ENCODE measurements around the gene CABCOCO1.
"Not testable (repeated sequence)": the region's sequence is repeated elsewhere in the genome, so short reads cannot be mapped to it uniquely, and the experiment has no call there.

Gene CABCOCO1

GRCh38 chr10:61643316-61643751 is 19.4 kb upstream of the CABCOCO1 start:
- DNase-seq = no peak

- no peak for DNase-seq
Measured at GRCh38 chr10:61653699-61654098, 9.0 kb upstream of the CABCOCO1 start.

- no peak for DNase-seq
Measured at GRCh38 chr10:61655335-61655851, 7.3 kb upstream of the CABCOCO1 start.

DNA sequence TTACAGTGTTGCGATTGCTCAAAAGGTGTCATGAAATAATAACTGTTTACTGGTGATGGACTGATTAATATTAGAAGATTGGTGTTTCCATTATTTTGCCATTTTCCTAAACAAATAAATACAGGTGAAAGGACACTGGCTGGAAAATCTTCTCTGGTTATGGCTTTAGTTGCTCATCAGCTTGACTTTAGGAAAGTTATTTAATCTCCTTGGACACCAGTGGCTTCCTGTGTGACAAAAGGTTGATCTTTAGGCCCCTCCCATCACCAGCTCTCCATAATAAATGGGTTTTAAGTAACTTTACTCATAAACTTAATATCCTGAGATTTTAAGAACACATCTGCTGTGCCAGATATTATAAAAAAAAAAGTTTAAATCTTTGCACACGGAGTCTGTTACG is 737 bp downstream of the CABCOCO1 start:
- DNase-seq = no peak

- DNase-seq = no peak
Measured at GRCh38 chr10:61664985-61665384, 2.3 kb downstream of the CABCOCO1 start.

- no peak for DNase-seq
Measured at GRCh38 chr10:61669161-61669725, 6.5 kb downstream of the CABCOCO1 start.

DNA sequence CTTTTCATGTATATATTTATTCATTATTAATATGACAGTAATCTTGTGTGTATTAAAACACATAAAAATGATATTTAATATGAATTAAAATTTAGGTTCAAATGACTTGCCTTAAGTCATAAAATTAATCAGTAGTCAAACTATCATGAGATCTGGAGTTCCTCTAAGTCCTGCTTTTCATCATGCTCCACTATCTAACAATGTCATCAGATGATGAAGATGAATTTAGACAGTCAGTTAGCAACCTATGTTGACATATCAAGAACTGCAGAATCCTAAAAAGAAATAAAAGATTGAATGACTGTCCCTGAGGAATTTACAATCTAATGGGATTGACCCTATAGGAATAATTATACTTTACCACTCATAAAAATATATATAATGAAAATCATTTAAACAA is 7.1 kb downstream of the CABCOCO1 start:
- no peak for DNase-seq

DNA sequence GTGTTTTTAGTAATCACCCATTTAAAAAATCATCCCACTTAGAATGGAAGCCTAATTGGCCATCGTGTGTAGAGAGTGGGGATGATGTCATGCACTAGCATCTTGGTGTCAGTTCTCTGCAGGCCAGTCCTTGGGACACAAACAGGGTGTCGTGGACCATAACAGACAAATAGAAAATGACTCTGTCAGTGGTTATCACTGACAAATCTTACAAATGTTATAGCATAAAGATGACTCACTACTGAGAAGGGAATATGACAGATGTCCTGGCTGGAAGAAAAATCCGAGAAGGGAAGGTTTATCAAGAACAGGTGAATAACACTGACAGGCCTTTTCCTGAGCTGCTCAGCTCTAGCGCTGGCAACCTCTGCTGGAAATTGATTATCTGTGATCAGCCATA is 10.6 kb downstream of the CABCOCO1 start:
- no peak for DNase-seq

- no peak for DNase-seq
Measured at GRCh38 chr10:61682323-61682722, 19.6 kb downstream of the CABCOCO1 start.

DNA sequence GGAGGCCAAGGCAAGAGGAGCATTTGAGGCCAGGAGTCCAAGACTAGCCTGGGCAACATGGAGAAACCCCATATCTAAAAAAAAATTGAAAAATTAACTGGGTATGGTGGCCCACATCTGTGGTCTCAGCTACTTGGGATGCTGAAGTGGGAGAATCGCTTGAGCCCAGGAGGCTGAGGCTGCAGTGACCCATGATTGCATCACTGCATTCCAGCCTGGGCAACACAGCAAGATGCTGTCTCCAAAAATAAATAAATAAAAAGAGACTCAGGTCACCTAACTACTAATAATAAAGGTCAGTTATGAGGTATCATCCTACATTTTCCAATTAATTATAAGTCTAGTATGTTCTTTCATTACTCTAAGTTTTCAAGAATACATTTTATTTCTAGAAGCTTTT is 20.6 kb downstream of the CABCOCO1 start:
- no peak for DNase-seq

- DNase-seq = no peak
Measured at GRCh38 chr10:61684894-61685507, 22.3 kb downstream of the CABCOCO1 start.

DNA sequence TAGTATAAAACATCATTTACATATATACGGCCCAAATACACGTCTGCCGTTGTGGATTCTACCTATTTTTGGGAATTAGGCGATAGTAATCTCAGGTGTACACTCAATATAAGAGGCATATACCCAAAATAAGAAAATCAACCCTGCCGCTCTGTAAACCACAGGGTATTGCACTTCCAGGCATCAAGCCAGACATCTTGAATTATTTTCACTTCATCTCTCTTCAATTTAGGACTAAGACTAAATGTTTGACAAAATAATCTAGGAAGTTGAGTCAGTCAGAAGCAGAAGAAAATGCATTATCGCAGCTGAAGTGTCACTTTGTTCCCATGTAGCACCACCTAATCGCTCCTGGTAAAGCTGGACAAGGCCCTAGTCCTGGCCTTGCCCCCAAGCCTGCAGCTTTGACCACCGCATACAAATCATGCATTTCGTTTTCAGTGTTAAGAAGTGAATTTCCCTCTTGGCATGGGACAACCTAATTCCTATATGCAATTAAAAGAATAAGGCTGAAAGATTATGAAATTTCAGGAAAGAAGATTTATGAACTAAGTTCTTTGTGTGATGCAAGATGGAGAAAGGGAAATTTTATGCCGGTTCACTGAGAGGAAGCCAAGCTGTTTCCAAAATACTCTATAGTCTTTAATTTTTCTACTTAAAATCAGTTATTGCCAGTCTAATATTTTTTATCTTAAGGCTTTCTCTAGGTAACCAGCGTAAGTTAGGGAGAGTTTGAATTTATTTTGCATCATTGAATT is 26.0 kb downstream of the CABCOCO1 start:
- no peak for DNase-seq

DNA sequence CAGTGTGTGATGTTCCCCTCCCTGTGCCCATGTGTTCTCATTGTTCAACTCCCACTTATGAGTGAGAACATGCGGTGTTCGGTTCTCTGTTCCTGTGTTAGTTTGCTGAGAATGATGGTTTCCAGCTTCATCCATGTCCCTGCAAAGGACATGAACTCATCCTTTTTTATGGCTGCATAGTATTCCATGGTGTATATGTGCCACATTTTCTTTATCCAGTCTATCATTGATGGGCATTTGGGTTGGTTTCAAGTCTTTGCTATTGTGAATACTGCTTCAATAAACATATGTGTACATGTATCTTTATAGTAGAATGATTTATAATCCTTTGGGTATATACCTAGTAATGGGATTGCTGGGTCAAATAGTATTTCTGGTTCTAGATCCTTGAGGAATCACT is 28.9 kb downstream of the CABCOCO1 start:
- DNase-seq = not testable (repeated sequence)

DNA sequence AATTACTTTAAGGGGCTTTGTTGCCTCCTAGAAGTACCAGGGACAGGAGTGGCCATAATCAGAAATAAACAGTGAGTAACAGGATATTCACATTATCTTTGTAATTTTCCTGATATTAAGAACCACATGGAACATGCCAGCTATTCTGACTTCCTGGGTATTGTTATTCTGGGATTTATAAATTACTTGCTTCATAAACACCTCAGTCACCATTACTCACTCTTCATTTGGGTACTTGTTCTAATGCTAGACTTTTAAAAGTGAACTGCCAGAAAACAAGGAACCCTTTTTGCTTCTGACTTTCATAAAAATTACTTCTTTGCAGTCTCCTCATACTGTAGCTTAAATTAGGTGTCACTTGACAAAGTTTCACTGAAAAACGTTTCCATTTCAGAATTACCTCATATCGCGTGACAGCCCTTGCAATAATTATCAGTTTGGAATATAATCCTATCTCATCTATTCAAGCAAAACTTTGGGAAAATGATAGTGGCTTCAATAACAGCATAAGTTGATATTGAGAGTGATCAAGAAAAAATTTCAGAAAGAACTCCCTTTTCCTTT is 29.8 kb downstream of the CABCOCO1 start:
- no peak for DNase-seq

DNA sequence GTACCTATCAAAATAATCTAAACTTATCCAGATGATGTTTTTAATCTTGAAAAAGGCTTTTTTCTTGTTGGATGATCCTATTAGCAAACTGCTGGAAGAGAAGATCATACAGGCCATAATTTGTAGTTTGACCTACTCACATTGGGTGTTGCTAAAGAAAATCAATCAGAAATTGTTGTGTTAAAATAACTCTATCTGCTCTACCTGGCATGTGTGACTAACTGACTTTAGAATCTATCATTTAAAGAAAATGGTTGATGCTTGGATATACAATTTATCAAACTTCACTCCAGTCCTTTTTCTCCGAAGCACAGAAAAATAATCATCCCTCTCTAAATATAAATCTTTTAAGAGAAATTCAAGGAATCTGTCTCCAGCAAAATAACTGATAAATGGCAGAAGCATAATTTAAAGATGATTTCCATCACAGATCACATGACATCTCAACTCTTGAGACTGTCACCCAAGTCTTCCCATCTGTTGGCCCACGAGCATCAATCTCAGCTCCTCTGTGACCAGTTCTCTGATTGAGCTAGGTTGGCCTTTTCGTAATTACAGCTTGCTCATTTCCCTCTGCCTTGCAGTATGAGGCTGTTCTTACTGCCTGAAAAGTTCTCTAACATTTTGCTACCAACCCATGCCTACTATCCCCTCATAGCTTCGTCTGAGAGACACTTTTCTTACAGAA is 36.4 kb downstream of the CABCOCO1 start:
- DNase-seq = no peak

- no peak for DNase-seq
Measured at GRCh38 chr10:61701055-61701705, 38.5 kb downstream of the CABCOCO1 start.

DNA sequence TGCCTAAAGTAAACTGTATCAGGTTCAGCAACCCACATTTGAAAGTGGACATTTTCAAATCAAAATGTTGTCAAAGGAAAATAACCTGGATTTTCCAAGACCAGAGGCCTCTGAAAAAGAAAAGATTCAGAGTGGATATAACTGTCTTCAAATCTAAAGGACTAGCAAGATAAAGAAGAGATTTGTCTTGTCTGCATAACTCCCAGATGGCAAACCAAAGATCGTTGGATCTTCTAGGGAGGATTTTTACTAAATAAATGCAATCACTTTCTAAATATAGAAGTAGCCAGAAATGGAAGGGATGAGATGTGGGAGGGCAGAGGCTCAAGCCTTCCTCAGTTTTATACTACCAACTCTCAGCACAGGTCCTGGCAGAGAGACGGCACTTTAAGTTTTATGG is 39.0 kb downstream of the CABCOCO1 start:
- DNase-seq = no peak

- no peak for DNase-seq
Measured at GRCh38 chr10:61702584-61702983, 39.9 kb downstream of the CABCOCO1 start.

- no peak for DNase-seq
Measured at GRCh38 chr10:61705022-61705613, 42.4 kb downstream of the CABCOCO1 start.

DNA sequence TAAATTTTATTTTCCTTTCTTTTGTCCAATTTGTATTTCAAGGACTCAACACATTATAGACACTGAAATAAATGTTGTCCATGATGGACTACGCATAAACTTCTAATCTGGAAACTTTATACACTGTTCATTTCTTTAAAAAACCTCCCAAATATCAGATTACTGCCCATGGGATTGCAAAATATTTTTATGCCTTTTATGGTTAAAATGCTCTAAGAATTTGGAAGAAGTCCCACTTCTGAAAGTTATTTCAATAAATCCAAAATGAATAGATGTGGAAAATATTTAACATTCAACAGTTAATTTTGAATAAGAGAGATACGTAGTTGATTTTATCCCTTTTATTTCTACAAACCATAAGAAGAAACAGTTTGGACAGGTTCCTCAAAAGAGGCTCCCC is 46.1 kb downstream of the CABCOCO1 start:
- no peak for DNase-seq

- DNase-seq = not testable (repeated sequence)
Measured at GRCh38 chr10:61712105-61712504, 49.4 kb downstream of the CABCOCO1 start.

GRCh38 chr10:61719475-61719874 is 56.7 kb downstream of the CABCOCO1 start:
- not testable (repeated sequence) for DNase-seq

All from T-helper 9 cell (primary cell).